GM12891 (cell line): ENCODE measurements around the gene FBXW11.

Source experiments
- POLR2A ChIP-seq: IDR thresholded peaks from 2 replicates; pipeline ENCODE4 v1.6.1; 2011; ENCODE audit warnings: low read depth, low read length, control low read depth
- POLR2AphosphoS5 ChIP-seq: IDR thresholded peaks from 2 replicates; pipeline ENCODE4 v1.6.1; 2011; ENCODE audit warnings: low read depth, low read length, control low read depth
- POU2F2 ChIP-seq: IDR thresholded peaks from 2 replicates; pipeline ENCODE4 v1.6.1; 2011; ENCODE audit warnings: low read depth, mild to moderate bottlenecking, control low read depth, low read length, moderate library complexity
- SPI1 ChIP-seq: IDR thresholded peaks from 2 replicates; pipeline ENCODE4 v1.6.1; 2011; ENCODE audit warnings: low read depth, low read length, control low read depth
- TAF1 ChIP-seq: IDR thresholded peaks from 2 replicates; pipeline ENCODE4 v1.6.1; 2011; ENCODE audit warnings: low read depth, low read length, control low read depth

- no peak for TF ChIP-seq SPI1
- TF ChIP-seq POLR2A = no peak
- TF ChIP-seq TAF1 = no peak
- TF ChIP-seq POLR2AphosphoS5 = no peak
- TF ChIP-seq POU2F2 = no peak
Measured at GRCh38 chr5:171901764-171902163, 104.7 kb downstream of the FBXW11 start.
